ENCODE results near the gene MXD4.

MXD4 gene

DNA sequence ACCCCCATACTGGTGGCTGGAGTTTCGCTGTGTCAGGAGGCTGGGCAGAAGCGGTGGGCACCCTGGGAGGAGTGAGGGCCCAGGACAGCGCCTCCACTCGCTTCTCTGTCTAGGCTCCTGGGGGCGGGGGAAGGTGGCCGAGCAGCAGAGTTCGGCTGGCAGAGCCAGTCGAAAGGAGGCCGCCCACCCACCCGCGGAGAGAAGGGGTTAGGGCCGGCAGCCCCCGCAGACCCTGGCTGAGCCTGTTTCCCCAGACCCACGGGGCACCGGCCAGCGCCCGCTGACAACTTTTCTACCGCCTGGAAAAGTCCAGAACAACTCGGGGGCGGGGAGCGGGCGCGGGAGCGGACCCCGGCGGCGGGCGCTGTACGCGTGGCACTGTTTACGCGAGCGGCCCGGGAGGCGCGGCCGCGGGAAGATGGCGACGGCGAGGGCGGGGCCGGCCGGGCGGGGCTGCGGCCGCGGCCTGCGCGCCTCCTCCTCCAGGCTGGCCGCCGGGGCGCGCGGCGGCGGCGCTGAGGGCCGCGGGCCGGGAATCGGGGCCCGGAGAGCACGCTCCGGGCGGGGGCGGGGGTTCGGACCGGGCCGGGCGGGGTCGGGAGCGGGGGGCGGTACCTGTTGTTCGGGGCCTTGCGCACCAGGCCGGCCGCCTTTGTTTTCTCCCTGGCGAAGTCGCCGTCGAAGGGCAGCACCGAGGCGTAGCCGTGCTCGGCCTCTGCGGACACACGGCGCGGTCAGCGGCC lies 628 bp downstream of the MXD4 start:
- no peak for FAIRE-seq

DNA sequence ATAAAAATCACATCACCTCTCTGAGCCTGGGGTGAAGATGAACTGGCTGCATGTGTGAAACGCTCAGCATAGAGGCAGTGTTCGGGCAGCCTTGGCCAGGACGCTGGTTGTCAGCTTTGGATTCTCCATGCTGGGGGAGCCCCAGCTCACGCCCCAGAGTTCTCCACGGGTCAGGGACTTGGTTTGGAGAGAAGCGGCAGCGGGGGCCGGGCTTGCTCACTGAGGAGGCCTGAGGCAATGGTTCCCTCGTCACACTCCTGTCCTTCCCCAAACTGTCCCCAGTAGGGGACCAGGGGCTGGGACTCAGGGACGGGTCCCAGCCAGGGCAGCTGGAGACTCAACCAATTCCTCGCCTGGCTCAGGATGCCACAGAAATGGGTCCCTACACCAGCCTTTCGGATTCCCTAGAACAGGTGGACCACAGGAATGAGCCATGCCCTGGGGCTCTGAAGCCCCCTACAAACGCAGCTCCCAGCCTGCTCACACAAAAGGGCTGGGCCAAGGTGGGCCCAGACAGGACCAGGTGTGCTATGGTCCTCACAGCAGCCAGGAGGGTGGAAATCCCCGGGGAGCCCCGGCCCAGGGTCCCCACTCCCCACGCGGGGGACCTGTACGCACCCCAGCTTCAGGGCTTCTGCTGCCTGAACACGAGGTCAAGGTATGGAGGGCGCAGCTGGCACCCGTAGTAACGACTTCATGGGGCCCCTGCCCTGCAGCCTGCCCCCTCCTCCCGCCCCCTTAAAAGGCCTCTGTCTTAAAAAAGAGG lies 1.4 kb downstream of the MXD4 start:
- no peak for FAIRE-seq

- no peak for FAIRE-seq
Measured at GRCh38 chr4:2259541-2260343, 2.2 kb downstream of the MXD4 start.

GRCh38 chr4:2259036-2259540 lies 2.8 kb downstream of the MXD4 start:
- no peak for FAIRE-seq

GRCh38 chr4:2258091-2259035 lies 3.5 kb downstream of the MXD4 start:
- no peak for FAIRE-seq

DNA sequence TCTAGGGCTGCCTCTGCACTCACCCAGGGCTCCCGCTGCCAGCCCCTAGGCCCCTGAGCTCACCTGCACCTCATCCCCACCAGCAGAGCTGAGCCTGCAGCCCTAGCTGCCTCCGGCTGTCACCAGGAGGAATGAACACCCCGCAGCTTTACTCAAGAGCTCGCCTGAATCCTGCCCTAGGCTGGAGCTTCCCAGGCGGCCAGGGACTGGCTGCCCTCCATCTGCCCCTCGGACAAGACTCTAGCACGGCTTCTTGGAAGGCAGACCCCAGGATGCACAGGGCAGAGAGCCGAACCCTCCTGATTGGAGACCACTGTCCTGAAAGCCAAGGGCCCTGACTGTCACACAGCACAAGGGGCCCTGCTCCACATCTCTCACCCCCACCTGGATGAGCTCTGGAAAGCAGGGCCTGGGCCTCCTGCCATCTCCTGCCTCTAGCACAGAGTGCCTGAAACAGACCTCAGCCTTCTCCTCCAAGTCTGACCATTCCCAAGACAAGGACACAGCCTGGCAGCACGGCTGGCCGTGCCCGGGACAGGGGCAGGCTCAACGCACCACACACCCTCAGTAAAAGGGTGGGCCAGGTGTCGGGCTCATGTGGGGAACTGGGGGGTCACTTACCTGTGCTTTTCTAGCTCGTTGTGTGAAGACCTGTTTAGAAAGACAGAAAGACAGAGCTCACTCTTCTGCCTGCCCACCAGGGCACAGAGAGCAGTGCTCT lies 4.4 kb downstream of the MXD4 start:
- FAIRE-seq: no peak

- no peak for FAIRE-seq
Measured at GRCh38 chr4:2256781-2257191, 5.1 kb downstream of the MXD4 start.

GRCh38 chr4:2256156-2256731 lies 5.7 kb downstream of the MXD4 start:
- FAIRE-seq: no peak

- no peak for FAIRE-seq
Measured at GRCh38 chr4:2255501-2256155, 6.3 kb downstream of the MXD4 start.

DNA sequence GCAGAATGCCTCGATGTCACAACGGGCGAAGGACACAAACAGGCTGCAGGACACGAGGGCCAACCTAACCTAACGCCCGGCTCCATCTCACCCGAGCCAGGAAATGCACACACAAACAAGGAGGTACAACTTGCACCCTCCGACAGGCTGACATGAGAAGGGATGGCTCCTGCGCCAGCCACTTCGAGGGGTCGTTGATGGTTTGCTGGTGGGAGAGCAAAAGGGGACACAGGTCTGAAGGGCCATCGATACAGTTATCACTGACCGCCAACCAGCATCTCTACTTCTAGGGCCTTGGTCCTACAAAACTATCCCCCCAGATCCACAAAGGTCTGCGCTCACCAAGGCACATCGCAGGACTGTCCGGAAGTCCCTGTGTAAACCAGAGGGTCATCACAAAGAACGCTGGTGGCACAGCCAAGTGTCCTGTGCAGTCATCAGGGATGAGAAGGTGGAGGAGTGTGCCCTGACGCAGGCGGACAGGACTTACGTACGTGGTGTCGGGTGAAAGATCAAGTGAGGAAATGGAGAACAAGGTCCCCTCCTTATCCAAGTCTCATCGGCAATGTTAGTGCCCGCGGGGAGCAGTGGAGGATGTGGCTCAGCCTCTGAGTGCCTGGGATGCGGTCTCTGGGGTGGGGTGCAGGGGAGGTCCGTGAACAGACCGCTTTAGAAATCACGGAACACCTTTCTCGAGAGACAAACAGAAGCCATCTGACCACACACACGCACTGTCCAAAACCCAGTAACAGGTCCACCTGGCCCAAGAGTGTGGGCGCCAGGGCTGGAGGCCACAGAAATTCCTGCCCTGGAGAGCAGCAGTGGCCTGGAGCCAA lies 7.0 kb downstream of the MXD4 start:
- FAIRE-seq: no peak

DNA sequence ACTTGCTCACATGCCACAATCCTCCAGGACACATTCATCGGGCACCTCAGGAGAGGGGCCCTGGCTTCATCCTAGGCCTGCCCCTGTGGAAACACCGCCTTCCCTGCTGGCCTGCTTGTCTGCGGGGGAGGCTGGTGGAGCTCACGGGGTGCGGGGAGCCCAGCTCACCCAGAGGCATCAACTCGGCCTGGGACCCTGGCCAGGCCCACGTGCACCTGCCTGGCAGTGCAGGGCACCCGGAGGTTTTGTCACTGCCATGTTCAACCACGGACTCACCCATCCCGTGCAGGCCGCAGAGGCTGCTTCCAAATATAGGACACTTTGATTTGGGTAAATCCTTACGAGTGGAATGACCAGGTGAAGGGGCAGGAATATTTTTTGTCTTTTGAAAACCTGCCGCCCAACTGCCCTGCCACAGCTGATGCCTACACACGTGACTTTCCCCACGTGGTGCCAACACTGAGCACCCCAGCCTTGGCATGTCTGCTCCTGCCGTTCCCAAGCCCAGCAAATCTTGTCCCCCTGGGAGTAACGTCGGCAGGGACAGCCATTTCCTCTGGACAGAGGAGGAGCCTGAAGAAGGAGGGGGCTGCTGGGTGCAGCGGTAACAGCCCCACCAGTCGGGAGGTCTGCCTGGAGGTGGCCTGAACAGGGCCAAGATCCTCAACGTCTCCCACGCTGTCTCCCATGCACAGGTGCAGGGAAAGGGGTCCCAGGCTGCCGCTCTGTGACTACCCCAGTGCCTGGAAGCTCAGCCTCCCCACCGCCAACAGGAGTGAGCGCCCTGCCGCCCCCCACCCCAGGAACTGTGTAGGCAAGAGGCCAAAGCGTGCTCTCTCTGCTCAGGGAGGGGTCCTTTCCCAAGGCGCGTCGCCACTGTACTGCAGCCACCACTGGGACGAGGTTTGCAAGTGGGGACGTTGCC lies 8.5 kb downstream of the MXD4 start:
- no peak for FAIRE-seq

DNA sequence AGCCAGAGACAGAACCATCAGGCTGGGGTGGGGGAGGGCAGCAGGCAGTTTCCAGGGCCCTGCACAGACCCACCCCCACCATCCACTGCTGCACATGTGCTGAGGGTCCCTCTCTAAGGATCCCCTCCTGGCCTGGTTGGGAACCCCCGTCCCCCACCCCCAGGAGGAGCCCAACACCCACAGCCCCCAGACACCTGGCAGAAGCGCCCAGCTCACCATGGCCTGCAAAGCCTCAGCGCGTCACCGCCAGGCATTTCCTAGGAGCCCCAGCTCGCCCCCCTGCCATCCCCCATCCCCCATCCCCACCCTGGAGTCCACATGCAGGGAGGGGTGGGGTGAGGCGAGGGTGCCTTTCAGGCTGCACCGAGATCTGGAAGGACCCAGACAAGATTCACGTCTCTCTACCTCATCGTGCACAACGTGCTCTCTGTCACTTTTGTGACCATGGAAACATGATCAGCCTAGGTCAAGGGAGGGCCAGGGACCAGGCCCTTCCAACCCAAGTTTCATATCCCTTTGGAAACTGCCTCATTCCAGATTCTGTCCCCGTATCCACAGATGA lies 9.3 kb downstream of the MXD4 start:
- no peak for FAIRE-seq

GRCh38 chr4:2251795-2252529 lies 9.9 kb downstream of the MXD4 start:
- no peak for FAIRE-seq

DNA sequence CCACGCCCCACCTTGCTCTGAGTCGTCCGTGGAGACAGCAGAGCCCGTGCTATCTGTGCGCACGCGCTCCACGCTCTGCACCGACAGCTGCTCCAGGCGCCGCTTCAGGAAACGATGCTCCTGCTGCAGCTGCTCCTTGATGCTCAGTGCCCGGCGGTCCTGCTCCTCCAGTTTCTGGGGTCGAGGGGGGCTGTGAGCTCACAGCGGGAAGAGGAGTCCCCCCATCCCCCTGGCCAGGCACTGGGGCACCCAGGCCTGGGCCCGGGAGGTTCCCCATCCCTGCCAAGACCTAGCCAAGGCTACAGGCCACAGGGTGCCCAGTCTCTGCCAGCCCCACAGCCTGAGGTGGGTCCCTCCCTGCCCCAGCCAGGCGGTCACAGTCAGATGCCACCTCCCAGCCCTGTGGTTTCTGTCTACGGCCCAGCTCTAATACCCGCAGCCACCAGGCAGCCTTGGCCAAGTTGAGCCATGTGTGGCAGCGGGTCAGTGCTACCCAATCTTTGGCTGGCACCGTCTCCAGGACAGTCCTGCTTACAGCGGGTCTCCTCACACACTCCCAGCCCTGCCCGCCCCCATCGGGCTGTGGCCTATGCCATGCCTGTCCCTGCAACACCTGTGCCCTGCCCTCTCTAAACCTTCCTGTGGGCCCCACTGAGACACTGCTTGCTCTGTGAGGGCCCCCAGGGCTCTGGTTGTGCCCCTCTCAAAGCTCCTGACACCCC lies 10.7 kb downstream of the MXD4 start:
- no peak for FAIRE-seq

- FAIRE-seq: no peak
Measured at GRCh38 chr4:2250357-2251072, 11.4 kb downstream of the MXD4 start.

Data from A204.1 (cell line).